ENCODE results near the gene KRTAP5-6. TPM values are rescaled to one million over a fixed set of nuclear protein-coding genes. Genes with fewer than 3 reads are reported as not detected.
"Not testable (repeated sequence)": the region's sequence is repeated elsewhere in the genome, so short reads cannot be mapped to it uniquely, and the experiment has no call there.

The KRTAP5-6 gene
- total RNA-seq, 2 donors from 2014 or later: not detected

DNA sequence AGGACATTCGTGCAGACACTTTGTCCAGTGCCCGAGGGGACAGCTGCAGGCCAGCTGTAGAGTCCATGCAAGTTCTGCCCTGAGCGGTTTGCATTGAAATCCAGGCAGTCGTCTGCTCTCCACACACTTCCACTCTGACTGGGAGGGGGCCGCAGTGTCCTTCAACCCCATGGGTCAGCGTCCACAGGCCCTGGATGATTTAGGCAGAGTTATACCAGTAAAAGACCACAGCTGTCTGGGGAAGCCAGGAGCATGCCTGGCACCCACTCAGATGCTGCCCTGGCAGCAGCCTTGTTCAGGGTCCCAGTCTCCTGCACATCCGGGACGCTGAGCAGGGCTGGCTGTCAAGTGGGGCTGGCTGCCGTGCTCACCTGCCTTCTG, 40.9 kb upstream of the KRTAP5-6 start:
- Histone ChIP-seq H3K9me3 (no peaks in the 10 kb centered on the region), H3K4me3 (no peak overlapping the region), H3K27ac (no peak overlapping the region), H3K27me3 (replicated peaks; ENCODE audit: insufficient read depth) (no peaks in the 10 kb centered on the region), H3K36me3 (no peaks in the 10 kb centered on the region), H3K4me1 (replicated peaks) (no peaks in the 10 kb centered on the region)
- WGBS: 77% methylated on average over 9 of the region's 9 CpGs
- intact Hi-C loops (cut with DNase I): loop anchor here (10.0 kb wide), 1 partner anchor 499 kb away; no protein-coding TSS in a partner anchor
- TF ChIP-seq, protein P1, sequence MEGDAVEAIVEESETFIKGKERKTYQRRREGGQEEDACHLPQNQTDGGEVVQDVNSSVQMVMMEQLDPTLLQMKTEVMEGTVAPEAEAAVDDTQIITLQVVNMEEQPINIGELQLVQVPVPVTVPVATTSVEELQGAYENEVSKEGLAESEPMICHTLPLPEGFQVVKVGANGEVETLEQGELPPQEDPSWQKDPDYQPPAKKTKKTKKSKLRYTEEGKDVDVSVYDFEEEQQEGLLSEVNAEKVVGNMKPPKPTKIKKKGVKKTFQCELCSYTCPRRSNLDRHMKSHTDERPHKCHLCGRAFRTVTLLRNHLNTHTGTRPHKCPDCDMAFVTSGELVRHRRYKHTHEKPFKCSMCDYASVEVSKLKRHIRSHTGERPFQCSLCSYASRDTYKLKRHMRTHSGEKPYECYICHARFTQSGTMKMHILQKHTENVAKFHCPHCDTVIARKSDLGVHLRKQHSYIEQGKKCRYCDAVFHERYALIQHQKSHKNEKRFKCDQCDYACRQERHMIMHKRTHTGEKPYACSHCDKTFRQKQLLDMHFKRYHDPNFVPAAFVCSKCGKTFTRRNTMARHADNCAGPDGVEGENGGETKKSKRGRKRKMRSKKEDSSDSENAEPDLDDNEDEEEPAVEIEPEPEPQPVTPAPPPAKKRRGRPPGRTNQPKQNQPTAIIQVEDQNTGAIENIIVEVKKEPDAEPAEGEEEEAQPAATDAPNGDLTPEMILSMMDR (IDR thresholded peaks at IDR 0.05): no peak
- TF ChIP-seq POLR2A (IDR thresholded peaks at IDR 0.05): no peak
- DNase-seq (ENCODE audit: low spot score): no peak

DNA sequence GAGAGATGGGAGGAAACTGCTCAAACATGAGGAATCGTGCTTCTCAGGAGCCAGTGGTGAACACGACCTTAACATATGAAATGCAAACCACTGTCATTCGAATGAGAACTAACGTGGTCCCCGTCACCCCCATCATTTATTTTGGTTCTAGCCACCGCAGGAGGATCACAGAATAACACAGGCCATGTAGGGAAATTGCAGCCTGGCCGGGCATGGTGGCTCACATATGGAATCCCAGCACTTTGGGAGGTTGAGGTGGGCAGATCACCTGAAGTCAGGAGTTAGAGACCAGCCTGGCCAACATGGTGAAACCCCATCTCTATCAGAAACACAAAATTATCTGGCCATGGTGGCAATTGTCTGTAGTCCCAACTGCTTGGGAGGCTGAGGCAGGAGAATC, 40.3 kb upstream of the KRTAP5-6 start:
- Histone ChIP-seq H3K4me1 (replicated peaks) (no peaks in the 10 kb centered on the region), H3K27ac (no peak overlapping the region), H3K27me3 (replicated peaks; ENCODE audit: insufficient read depth) (no peaks in the 10 kb centered on the region), H3K4me3 (no peak overlapping the region), H3K36me3 (no peaks in the 10 kb centered on the region), H3K9me3 (no peaks in the 10 kb centered on the region)
- TF ChIP-seq, protein P1 (IDR thresholded peaks at IDR 0.05): no peak
- intact Hi-C loops (cut with DNase I): loop anchor here (10.0 kb wide), 1 partner anchor 498 kb away; no protein-coding TSS in a partner anchor
- DNase-seq (ENCODE audit: low spot score): no peak
- 86% methylated on average over 7 of the region's 7 CpGs for WGBS

DNA sequence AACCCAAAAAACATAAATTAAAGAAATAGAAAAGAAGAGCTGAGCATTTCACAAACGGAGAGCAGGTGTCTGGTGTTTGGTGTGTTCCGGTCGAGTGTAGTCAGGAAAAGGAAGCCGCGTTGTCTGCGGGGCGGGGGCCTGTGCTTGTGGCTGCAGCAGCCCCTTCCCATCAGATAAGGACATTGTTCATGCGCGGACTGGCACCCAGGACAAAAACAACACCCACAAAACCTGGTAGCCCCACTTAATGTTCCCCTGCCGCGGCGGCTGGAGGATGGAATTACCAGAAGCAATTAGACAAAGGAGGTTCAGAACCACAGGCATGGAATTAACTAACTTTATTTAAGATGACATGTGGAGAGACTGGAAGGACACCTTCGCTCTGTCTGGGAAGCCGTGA, 37.5 kb upstream of the KRTAP5-6 start:
- TF ChIP-seq POLR2AphosphoS5 (IDR thresholded peaks at IDR 0.05) (no peak), POLR2A (IDR thresholded peaks at IDR 0.05) (no peak)
- TF ChIP-seq, protein P1 (IDR thresholded peaks at IDR 0.05): no peak
- intact Hi-C loops (cut with DNase I): loop anchor here (10.0 kb wide), 1 partner anchor 495 kb away; no protein-coding TSS in a partner anchor
- no peak overlapping the region for H3K27ac ChIP-seq
- no peaks in the 10 kb centered on the region for H3K36me3 ChIP-seq
- WGBS: 61% methylated on average over 14 of the region's 14 CpGs
- DNase-seq (ENCODE audit: low spot score): no peak
- H3K4me1 ChIP-seq (replicated peaks): no peaks in the 10 kb centered on the region
- H3K9me3 ChIP-seq: no peaks in the 10 kb centered on the region
- H3K27me3 ChIP-seq (replicated peaks; ENCODE audit: insufficient read depth): no peaks in the 10 kb centered on the region
- no peak overlapping the region for H3K4me3 ChIP-seq

DNA sequence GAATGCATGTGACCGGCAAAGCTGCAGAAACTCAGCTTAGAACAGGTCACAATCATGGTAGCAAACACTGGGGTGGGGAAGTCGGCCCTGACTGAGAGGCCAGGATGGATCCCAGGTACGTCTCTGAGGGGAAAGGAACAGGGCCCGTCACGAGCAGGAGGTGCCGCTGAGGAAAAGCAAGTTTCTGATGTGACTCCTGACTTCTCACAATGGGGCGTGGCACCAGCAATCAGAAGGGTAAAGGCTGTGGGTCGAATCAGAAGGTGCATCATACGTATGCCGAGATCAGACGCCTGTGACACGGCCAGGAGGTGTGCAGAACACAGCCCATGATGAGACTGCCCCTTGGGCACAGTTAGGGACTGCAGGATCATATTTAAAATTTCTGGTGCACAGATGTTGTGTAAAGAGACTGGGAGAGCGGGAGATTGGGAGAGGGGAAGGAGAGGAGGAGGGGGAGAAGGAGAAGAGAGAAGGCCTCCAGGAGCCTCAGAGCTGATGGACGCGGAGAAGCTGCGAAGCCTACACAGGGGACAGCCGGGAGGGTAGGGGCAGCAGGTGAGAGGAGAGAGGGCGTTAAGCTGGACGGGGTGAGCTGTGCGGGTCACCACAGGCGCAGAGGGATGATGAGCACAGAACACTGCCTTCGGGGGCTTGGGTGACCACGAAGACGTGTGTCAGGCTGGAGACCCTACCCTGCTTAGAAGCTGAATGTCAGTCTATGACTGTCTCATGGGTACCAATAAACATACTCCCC, 36.7 kb upstream of the KRTAP5-6 start:
- DNase-seq (ENCODE audit: low spot score): no peak
- WGBS: 83% methylated on average over 24 of the region's 24 CpGs
- H3K9me3 ChIP-seq: no peaks in the 10 kb centered on the region
- H3K4me3 ChIP-seq: no peak overlapping the region
- no peak overlapping the region for H3K27ac ChIP-seq
- no peaks in the 10 kb centered on the region for H3K36me3 ChIP-seq
- TF ChIP-seq, protein P1 (IDR thresholded peaks at IDR 0.05): no peak
- TF ChIP-seq POLR2A (IDR thresholded peaks at IDR 0.05) (no peak), POLR2AphosphoS5 (IDR thresholded peaks at IDR 0.05) (no peak)
- no peaks in the 10 kb centered on the region for H3K27me3 ChIP-seq (replicated peaks; ENCODE audit: insufficient read depth)
- intact Hi-C loops (cut with DNase I): no loop called here
- no peaks in the 10 kb centered on the region for H3K4me1 ChIP-seq (replicated peaks)

DNA sequence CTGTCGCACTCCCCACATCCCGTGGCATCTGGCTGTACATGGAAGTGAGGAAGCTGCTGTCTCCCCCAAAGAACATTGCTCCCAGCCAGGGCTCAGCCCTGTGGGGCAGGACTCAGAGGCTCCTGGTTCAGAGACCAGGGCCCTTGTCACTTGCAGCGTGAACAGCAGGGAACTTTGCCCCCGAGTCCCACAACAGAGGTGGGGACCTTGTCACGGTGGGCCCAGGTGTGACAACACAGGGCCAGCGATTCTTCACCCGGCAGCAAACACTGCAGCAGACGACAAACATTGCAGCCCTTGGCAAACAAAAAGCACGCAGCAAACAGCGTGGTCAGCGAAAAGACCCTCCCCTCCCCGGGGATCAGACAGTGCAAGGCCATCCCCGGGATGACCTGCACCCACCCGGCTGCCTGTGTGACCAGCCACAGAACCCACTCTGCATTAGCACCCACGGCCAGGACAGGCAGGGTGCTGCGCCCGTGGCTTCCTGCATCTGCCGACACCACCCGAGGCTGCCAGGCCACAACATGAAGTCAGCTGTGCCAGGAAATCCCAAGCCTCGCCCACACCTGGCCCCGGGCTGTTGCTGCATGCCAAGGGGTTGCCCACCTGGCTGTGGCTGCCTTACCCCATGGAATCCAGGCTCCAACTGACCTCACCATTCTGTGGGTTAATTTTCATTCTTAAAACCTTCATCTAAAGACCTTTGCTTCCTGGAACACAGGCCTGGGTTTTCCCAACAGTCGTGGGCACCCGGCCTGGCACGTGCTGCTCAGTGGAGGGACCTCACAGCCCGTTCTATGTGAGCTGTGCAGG, 35.3 kb upstream of the KRTAP5-6 start:
- DNase-seq (ENCODE audit: low spot score); H3K27ac ChIP-seq; H3K9me3 ChIP-seq; H3K4me1 ChIP-seq (replicated peaks); H3K36me3 ChIP-seq; H3K4me3 ChIP-seq; H3K27me3 ChIP-seq (replicated peaks; ENCODE audit: insufficient read depth); intact Hi-C loops (cut with DNase I): not testable (repeated sequence)
- 46% methylated on average over 7 of the region's 25 CpGs for WGBS

DNA sequence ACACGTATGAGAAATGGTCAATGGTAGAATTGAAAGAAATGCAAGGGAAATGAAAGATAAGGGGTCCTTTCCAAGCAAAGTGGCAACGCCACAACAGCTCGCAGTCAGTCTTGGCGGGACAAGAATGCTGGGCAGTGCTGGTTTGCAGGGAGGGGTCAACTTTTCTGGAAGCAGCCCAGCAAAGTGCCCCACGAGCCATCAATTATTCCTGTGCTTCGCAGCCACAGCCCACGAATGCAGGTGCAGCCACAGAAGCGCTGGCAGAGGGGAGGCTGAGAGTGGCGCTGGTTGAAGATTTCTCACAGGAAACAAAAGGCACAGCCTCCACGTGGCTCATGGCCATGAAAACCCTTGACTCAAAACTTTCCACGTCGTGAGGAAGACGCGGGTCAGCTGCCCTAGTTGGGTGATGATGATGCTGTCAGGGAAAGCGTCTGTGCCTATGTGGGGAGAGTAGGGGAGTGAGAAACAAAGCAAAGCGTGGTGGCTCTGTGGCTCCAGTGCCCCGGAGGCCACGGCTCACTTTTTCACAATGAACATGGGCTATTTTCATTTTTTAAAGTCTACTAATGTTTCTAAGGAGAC, 34.2 kb upstream of the KRTAP5-6 start:
- intact Hi-C loops (cut with DNase I); H3K27ac ChIP-seq; H3K4me1 ChIP-seq (replicated peaks); H3K36me3 ChIP-seq; H3K27me3 ChIP-seq (replicated peaks; ENCODE audit: insufficient read depth); H3K9me3 ChIP-seq; DNase-seq (ENCODE audit: low spot score); H3K4me3 ChIP-seq: not testable (repeated sequence)
- WGBS: 72% methylated on average over 13 of the region's 18 CpGs

Data from prostate gland (tissue), 2 donors.